Nephron (organoid): ENCODE results near the gene TMEM120B.

Experiments used
- H3K27ac Mint-ChIP-seq, 3 experiments: 2 replicates each; pipeline ENCODE4 v1.8.0; 2020; ENCODE audit warnings: mixed read lengths in 3 of 3, mild to moderate bottlenecking in 2 of 3, moderate library complexity in 1 of 3
- H3K27me3 Mint-ChIP-seq: 2 replicates; pipeline ENCODE4 v1.8.0; 2021; ENCODE audit warnings: low read depth, mild to moderate bottlenecking, moderate library complexity, mixed read lengths
- H3K36me3 Mint-ChIP-seq: 2 replicates; pipeline ENCODE4 v1.8.0; 2020; ENCODE audit warnings: low read depth, mixed read lengths
- H3K4me1 Mint-ChIP-seq: 2 replicates; pipeline ENCODE4 v1.8.0; 2020; ENCODE audit warnings: mixed read lengths
- H3K4me3 Mint-ChIP-seq, 3 experiments: 2 replicates each; pipeline ENCODE4 v1.8.0; 2020; ENCODE audit warnings: mild to moderate bottlenecking in 3 of 3, mixed read lengths in 3 of 3, moderate library complexity in 2 of 3
- H3K9me3 Mint-ChIP-seq: 2 replicates; pipeline ENCODE4 v1.8.0; 2020; ENCODE audit warnings: mixed read lengths
- CTCF ChIP-seq, 3 experiments: fragments of 200-600 bp; sonication (generic); IDR thresholded peaks; one replicate each; pipeline ENCODE4 v1.5.0; 2021; ENCODE audit warnings: antibody characterized with exemption in 3 of 3; ENCODE audit not compliant: unreplicated experiment in 3 of 3

Gene TMEM120B

GRCh38 chr12:121781998-121782979 is 69.7 kb downstream of the TMEM120B start:
- no peak for TF ChIP-seq CTCF (IDR thresholded peaks at IDR 0.05; ENCODE audit: unreplicated experiment in 3 of 3)
- peak overlapping the region; percentile 57 to 76 (median 75) for H3K27ac Mint-ChIP-seq
- H3K27me3 Mint-ChIP-seq: peaks cover 3% of the 10 kb centered on the region
- peaks cover 5% of the 10 kb centered on the region for H3K36me3 Mint-ChIP-seq
- H3K9me3 Mint-ChIP-seq: no peaks in the 10 kb centered on the region
- H3K4me3 Mint-ChIP-seq: peak overlapping the region in 1 of 3 experiments; percentile 4
- H3K4me1 Mint-ChIP-seq: peaks cover 17% of the 10 kb centered on the region

GRCh38 chr12:121783766-121784165 is 71.2 kb downstream of the TMEM120B start:
- no peak for TF ChIP-seq CTCF (IDR thresholded peaks at IDR 0.05; ENCODE audit: unreplicated experiment in 3 of 3)

GRCh38 chr12:121784460-121784859 is 71.9 kb downstream of the TMEM120B start:
- H3K27ac Mint-ChIP-seq: peak overlapping the region in 1 of 3 experiments; percentile 65
- peaks cover 17% of the 10 kb centered on the region for H3K4me1 Mint-ChIP-seq
- no peaks in the 10 kb centered on the region for H3K9me3 Mint-ChIP-seq
- no peak overlapping the region for H3K4me3 Mint-ChIP-seq
- H3K27me3 Mint-ChIP-seq: peaks cover 3% of the 10 kb centered on the region
- H3K36me3 Mint-ChIP-seq: no peaks in the 10 kb centered on the region
- TF ChIP-seq CTCF (IDR thresholded peaks at IDR 0.05; ENCODE audit: unreplicated experiment in 3 of 3): no peak

More at GRCh38 chr12:121783766-121784165, 71.2 kb downstream of the TMEM120B start:
- Mint-ChIP-seq H3K27me3 (peaks cover 3% of the 10 kb centered on the region), H3K4me1 (peaks cover 17% of the 10 kb centered on the region), H3K9me3 (no peaks in the 10 kb centered on the region), H3K36me3 (peaks cover 1% of the 10 kb centered on the region), H3K27ac (peak overlapping the region in 1 of 3 experiments; percentile 15), H3K4me3 (no peak overlapping the region)

- peaks cover 22% of the 10 kb centered on the region for H3K4me1 Mint-ChIP-seq
- no peak overlapping the region for H3K4me3 Mint-ChIP-seq
- no peak for TF ChIP-seq CTCF (IDR thresholded peaks at IDR 0.05; ENCODE audit: unreplicated experiment in 3 of 3)
- no peaks in the 10 kb centered on the region for H3K36me3 Mint-ChIP-seq
- H3K27ac Mint-ChIP-seq: no peak overlapping the region
- peaks cover 7% of the 10 kb centered on the region for H3K27me3 Mint-ChIP-seq
- no peaks in the 10 kb centered on the region for H3K9me3 Mint-ChIP-seq
Observed at GRCh38 chr12:121786440-121786825, 73.9 kb downstream of the TMEM120B start.

- no peak for TF ChIP-seq CTCF (IDR thresholded peaks at IDR 0.05; ENCODE audit: unreplicated experiment in 3 of 3)
- Mint-ChIP-seq H3K27ac (no peak overlapping the region), H3K4me3 (no peak overlapping the region), H3K27me3 (peaks cover 7% of the 10 kb centered on the region), H3K9me3 (no peaks in the 10 kb centered on the region), H3K4me1 (peaks cover 17% of the 10 kb centered on the region), H3K36me3 (no peaks in the 10 kb centered on the region)
Observed at GRCh38 chr12:121787063-121788025, 74.8 kb downstream of the TMEM120B start.
